ENCODE measurements around the gene NR3C2. TPM values are rescaled to one million over a fixed set of nuclear protein-coding genes. Genes with fewer than 3 reads are reported as not detected.
A peak's percentile ranks its signal among the peaks of the same experiment; 100 is the strongest.
"Not testable (repeated sequence)": the region's sequence is repeated elsewhere in the genome, so short reads cannot be mapped to it uniquely, and the experiment has no call there.

The NR3C2 gene
- total and polyA plus RNA-seq, 3 experiments from 2014 or later = 5.7 to 7.3 (median 6.3) TPM

DNA sequence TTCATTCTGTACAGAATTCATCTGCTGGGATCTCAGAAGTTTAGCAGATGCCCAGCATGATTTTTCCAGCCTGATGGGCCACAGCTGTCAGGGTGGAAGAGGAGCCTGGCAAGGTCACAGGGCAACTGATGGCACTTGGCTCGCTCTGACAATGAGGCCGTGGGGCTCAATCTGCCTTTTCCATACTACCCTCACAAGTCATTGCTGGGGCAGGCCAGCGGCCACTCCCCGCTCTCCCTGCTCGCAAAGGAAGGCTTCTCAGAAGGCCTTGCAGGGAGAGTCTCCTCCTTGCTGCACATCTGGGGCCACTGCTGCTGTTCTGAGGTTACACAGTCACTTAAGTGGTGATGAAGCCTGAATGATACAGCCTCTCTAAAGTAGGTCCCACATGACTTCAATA is 349.1 kb downstream of the NR3C2 start:
- ChIA-PET CTCF (no interaction called here), POLR2A (no interaction called here)
- no peaks in the 10 kb centered on the region for H3K36me3 ChIP-seq (ENCODE audit: insufficient read depth, low read length)
- Mint-ChIP-seq H3K36me3 (peaks cover 1 to 27% (median 3%) of the 10 kb centered on the region in 3 donors), H3K27me3 (peaks cover 0 to 2% of the 10 kb centered on the region in 2 donors), H3K9me3 (no peaks in the 10 kb centered on the region), H3K4me1 (peaks cover 12 to 37% (median 23%) of the 10 kb centered on the region in 3 donors), H3K27ac (no peak overlapping the region), H3K4me3 (no peak overlapping the region)
- H3K9me3 ChIP-seq (ENCODE audit: low read length) = no peaks in the 10 kb centered on the region
- H3K27ac ChIP-seq (ENCODE audit: low read depth, low read length) = no peak overlapping the region
- DNase-seq = no peak
- no peaks in the 10 kb centered on the region for H3K4me1 ChIP-seq (ENCODE audit: insufficient read depth, low read length)
- no peaks in the 10 kb centered on the region for H3K27me3 ChIP-seq (ENCODE audit: insufficient read depth, low read length, poor library complexity, severe bottlenecking)
- H3K4me3 ChIP-seq (ENCODE audit: low read length) = no peak overlapping the region

DNA sequence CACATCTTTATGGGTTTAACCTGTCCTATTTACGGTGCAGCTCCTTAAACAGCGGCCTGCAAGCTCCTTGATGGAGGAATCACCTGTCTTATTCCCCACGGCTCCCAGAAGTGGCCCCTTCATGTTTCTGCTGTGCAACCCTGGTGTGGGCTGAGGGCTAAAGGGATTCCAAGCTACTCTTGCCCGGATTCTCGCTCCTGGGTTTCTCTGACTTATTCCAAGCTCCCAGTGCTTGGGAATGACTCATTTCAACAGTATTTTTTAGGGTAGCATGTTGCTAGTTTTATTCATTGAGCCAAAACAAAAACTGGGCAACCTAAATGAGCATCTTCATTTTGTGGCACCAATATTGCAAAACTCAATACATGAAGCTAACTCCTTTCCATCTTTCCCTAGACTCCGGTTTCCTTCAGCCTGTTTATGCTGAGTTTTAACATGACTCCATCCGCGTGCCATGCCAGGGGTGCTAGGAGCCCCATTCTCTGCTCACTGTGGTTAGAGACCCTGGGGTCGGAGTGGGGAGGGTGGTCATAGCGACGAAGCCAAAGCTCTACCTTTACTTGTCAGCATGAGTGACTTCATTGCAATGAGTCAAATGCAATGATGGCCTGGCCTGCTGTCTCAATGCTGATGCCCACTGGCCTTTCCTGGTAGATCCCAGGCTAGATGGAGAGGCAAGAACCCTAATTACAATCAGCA is 349.7 kb downstream of the NR3C2 start:
- H3K4me1 Mint-ChIP-seq = peaks cover 16 to 40% (median 22%) of the 10 kb centered on the region in 3 donors

DNA sequence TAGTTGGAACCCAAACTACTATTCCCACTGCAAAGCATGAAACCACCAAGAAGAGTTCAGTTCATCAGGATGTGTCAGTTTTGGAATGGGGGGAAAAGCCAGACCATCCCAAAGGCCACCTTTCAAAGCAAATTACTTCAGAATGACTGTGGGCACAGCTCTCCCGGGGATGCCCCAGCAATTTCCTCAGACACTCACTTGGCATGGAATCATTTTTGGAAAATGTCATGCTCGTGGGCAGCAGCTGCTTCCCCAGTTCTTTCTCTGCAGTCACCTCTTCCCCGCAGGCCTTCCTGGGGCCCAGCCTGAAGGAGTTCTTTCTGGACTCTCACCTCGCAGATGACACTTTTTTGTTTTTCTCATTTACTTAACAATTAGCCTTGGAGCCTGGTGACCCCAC is 350.3 kb downstream of the NR3C2 start:
- CTCF ChIA-PET = no interaction called here
- peaks cover 19 to 46% (median 28%) of the 10 kb centered on the region in 3 donors for H3K4me1 Mint-ChIP-seq

More for the DNA sequence above, 349.7 kb downstream of the NR3C2 start:
- no peaks in the 10 kb centered on the region for H3K27me3 ChIP-seq (ENCODE audit: insufficient read depth, low read length, poor library complexity, severe bottlenecking)
- CTCF ChIA-PET = no interaction called here
- H3K27me3 Mint-ChIP-seq = no peaks in the 10 kb centered on the region
- H3K4me1 ChIP-seq (ENCODE audit: insufficient read depth, low read length) = no peaks in the 10 kb centered on the region
- peak overlapping the region in 2 of 8 donors; percentile 56 to 58 for H3K27ac Mint-ChIP-seq
- H3K9me3 ChIP-seq (ENCODE audit: low read length) = no peaks in the 10 kb centered on the region
- peaks cover 1 to 24% (median 2%) of the 10 kb centered on the region in 3 donors for H3K36me3 Mint-ChIP-seq
- H3K36me3 ChIP-seq (ENCODE audit: insufficient read depth, low read length) = no peaks in the 10 kb centered on the region
- H3K4me3 ChIP-seq (ENCODE audit: low read length) = no peak overlapping the region
- no peak overlapping the region for H3K27ac ChIP-seq (ENCODE audit: low read depth, low read length)
- H3K9me3 Mint-ChIP-seq = no peaks in the 10 kb centered on the region
- POLR2A ChIA-PET = no interaction called here
- no peak overlapping the region for H3K4me3 Mint-ChIP-seq
- DNase-seq = no peak

DNA sequence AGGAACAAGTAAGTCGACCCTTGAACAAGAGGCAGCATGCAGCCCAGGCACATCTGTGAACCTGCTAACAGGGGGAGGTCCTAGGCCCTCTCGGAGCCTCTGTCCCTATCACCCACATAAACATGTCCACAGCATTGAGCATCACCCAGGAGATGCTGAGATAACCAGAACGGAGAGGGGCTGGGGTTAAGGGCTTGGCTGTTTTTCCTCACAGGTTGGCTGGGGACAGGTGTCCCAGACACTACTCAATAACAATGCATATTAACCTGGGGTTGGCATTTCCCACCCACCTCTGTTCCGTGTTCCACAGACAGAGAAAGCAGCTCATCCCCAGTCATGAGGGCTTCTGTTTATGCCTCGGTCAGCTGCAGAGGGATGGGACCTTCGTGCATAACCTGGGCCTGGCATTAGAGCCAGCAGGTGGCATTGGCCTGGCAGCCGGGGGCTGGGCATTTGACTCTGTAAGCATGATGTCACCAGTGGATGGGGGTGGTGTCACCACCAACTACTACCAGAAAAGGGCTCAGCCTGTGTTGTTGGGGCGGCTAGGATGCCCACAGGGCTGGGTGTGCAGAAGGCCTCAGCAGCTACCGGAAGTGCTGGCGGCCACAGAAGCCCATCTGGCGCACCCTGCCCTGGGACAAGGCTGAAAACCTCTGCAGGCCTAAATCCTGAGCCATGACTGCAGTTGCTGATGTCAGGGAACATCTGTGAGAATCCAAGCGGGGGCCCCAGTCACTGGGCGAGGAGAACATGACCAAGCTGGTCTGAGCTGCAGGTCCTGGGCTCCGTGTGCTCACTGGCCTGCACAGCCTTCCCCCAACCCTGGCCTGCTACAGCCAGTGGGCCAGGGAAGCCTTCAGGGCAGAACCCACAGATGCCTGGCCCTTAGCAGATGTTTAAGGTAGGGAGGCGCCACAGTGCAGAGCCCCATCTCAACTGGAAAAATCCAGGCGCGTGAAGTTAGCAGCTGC is 351.4 kb downstream of the NR3C2 start:
- H3K27ac Mint-ChIP-seq = peak overlapping the region in 4 of 8 donors; percentile 2 to 93 (median 62)
- no peak overlapping the region for H3K4me3 Mint-ChIP-seq

More for the DNA sequence above, 350.3 kb downstream of the NR3C2 start:
- Mint-ChIP-seq H3K27ac (peak overlapping the region in 4 of 8 donors; percentile 17 to 79 (median 42)), H3K9me3 (no peaks in the 10 kb centered on the region), H3K36me3 (peaks cover 1 to 24% (median 7%) of the 10 kb centered on the region in 3 donors), H3K4me3 (no peak overlapping the region), H3K27me3 (no peaks in the 10 kb centered on the region)
- H3K27ac ChIP-seq (ENCODE audit: low read depth, low read length) = no peak overlapping the region
- no peak for DNase-seq
- no peaks in the 10 kb centered on the region for H3K36me3 ChIP-seq (ENCODE audit: insufficient read depth, low read length)
- no peaks in the 10 kb centered on the region for H3K27me3 ChIP-seq (ENCODE audit: insufficient read depth, low read length, poor library complexity, severe bottlenecking)
- POLR2A ChIA-PET = no interaction called here
- H3K4me1 ChIP-seq (ENCODE audit: insufficient read depth, low read length) = no peaks in the 10 kb centered on the region
- H3K9me3 ChIP-seq (ENCODE audit: low read length) = no peaks in the 10 kb centered on the region
- no peak overlapping the region for H3K4me3 ChIP-seq (ENCODE audit: low read length)

DNA sequence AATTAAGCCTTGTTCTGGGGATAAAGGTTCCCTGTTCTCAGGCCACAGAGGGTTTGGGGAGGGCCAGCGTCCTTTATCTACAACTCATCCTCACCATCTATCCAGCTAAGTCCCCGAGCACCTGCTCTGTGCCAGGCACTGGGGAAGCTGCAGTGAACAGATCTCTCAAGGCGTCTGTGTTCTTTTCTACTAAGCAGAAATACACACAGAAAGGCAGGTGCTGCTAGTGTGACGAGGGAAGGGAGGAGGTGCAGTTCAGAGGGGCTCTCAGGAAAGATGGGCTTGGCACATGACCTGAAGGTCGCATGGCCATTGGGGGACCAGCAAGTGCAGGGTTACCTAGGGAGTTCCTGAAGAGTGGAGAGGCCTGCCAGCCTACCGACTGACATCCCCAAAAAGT is 352.2 kb downstream of the NR3C2 start:
- Mint-ChIP-seq H3K36me3 (peaks cover 0 to 23% (median 12%) of the 10 kb centered on the region in 3 donors), H3K4me1 (peaks cover 32 to 60% (median 36%) of the 10 kb centered on the region in 3 donors), H3K27ac (peak overlapping the region in 5 of 8 donors; percentile 17 to 64 (median 46)), H3K9me3 (peaks cover 0 to 3% (median 0%) of the 10 kb centered on the region in 5 donors), H3K4me3 (no peak overlapping the region), H3K27me3 (no peaks in the 10 kb centered on the region)
- H3K27me3 ChIP-seq (ENCODE audit: insufficient read depth, low read length, poor library complexity, severe bottlenecking) = no peaks in the 10 kb centered on the region
- no peaks in the 10 kb centered on the region for H3K36me3 ChIP-seq (ENCODE audit: insufficient read depth, low read length)
- no peaks in the 10 kb centered on the region for H3K4me1 ChIP-seq (ENCODE audit: insufficient read depth, low read length)
- POLR2A ChIA-PET = no interaction called here
- CTCF ChIA-PET = interaction anchor here (1.5 kb wide), 1 partner anchor 35 kb away, joined by 3 read pairs; no protein-coding TSS in a partner anchor
- H3K27ac ChIP-seq (ENCODE audit: low read depth, low read length) = no peak overlapping the region
- no peaks in the 10 kb centered on the region for H3K9me3 ChIP-seq (ENCODE audit: low read length)
- no peak for DNase-seq
- H3K4me3 ChIP-seq (ENCODE audit: low read length) = no peak overlapping the region

More for the DNA sequence above, 351.4 kb downstream of the NR3C2 start:
- ChIA-PET CTCF (interaction anchor here (1.5 kb wide), 1 partner anchor 36 kb away, joined by 3 read pairs; no protein-coding TSS in a partner anchor), POLR2A (no interaction called here)
- H3K4me1 ChIP-seq (ENCODE audit: insufficient read depth, low read length) = no peaks in the 10 kb centered on the region
- peaks cover 25 to 53% (median 28%) of the 10 kb centered on the region in 3 donors for H3K4me1 Mint-ChIP-seq
- DNase-seq = no peak
- H3K4me3 ChIP-seq (ENCODE audit: low read length) = no peak overlapping the region
- H3K27me3 Mint-ChIP-seq = no peaks in the 10 kb centered on the region
- peaks cover 0 to 3% (median 0%) of the 10 kb centered on the region in 5 donors for H3K9me3 Mint-ChIP-seq
- H3K36me3 ChIP-seq (ENCODE audit: insufficient read depth, low read length) = no peaks in the 10 kb centered on the region
- H3K9me3 ChIP-seq (ENCODE audit: low read length) = no peaks in the 10 kb centered on the region
- H3K27ac ChIP-seq (ENCODE audit: low read depth, low read length) = no peak overlapping the region
- H3K27me3 ChIP-seq (ENCODE audit: insufficient read depth, low read length, poor library complexity, severe bottlenecking) = no peaks in the 10 kb centered on the region
- H3K36me3 Mint-ChIP-seq = peaks cover 0 to 24% (median 7%) of the 10 kb centered on the region in 3 donors

DNA sequence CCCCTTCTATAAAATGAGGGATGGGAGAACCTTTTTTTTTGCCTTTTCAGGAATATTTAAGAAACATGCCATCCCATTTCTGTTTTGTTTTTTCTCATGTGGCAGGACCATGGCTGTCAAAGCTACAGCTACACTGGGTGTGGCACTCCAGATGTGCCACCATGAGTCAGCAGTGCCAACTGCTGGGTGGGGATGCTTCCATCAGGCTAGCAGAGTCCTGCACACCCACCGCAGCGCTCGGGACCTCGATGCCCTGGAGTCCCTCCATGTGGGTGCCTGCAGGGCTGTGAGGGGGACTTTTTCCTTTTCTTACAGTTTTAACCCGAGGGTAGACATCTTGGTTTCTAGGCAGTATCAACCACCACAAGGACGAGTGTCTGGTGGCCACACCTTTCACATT is 352.6 kb downstream of the NR3C2 start:
- Histone ChIP-seq H3K4me1 (ENCODE audit: insufficient read depth, low read length) (no peaks in the 10 kb centered on the region), H3K9me3 (ENCODE audit: low read length) (no peaks in the 10 kb centered on the region), H3K36me3 (ENCODE audit: insufficient read depth, low read length) (no peaks in the 10 kb centered on the region), H3K27ac (ENCODE audit: low read depth, low read length) (no peak overlapping the region), H3K4me3 (ENCODE audit: low read length) (no peak overlapping the region), H3K27me3 (ENCODE audit: insufficient read depth, low read length, poor library complexity, severe bottlenecking) (no peaks in the 10 kb centered on the region)
- no peak for DNase-seq
- CTCF ChIA-PET = no interaction called here
- Mint-ChIP-seq H3K4me1 (peaks cover 33 to 64% (median 40%) of the 10 kb centered on the region in 3 donors), H3K27me3 (no peaks in the 10 kb centered on the region), H3K36me3 (peaks cover 0 to 23% (median 16%) of the 10 kb centered on the region in 3 donors), H3K9me3 (peaks cover 0 to 3% (median 0%) of the 10 kb centered on the region in 5 donors), H3K27ac (peak overlapping the region in 2 of 8 donors; percentile 47 to 54), H3K4me3 (no peak overlapping the region)
- POLR2A ChIA-PET = no interaction called here

DNA sequence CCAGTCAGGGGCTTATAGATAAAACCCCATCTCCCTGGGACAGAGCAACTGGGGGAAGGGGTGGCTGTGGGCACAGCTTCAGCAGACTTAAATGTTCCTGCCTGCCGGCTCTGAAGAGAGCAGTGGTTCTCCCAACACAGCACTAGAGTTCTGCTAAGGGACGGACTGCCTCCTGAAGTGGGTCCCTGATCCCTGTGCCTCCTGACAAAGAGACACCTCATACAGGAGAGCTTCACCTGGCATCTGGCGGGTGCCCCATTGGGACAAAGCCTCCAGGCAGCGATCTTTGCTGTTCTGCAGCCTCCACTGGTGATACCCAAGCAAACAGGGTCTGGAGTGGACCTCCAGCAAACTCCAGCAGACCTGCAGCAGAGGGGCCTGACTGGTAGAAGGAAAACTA is 359.1 kb downstream of the NR3C2 start:
- H3K4me1 ChIP-seq (ENCODE audit: insufficient read depth, low read length); H3K36me3 ChIP-seq (ENCODE audit: insufficient read depth, low read length); CTCF ChIA-PET; H3K27me3 ChIP-seq (ENCODE audit: insufficient read depth, low read length, poor library complexity, severe bottlenecking); H3K9me3 Mint-ChIP-seq; H3K4me3 Mint-ChIP-seq; DNase-seq; H3K9me3 ChIP-seq (ENCODE audit: low read length); H3K4me3 ChIP-seq (ENCODE audit: low read length); H3K27me3 Mint-ChIP-seq; H3K27ac ChIP-seq (ENCODE audit: low read depth, low read length): not testable (repeated sequence)
- peaks cover 33 to 46% (median 37%) of the 10 kb centered on the region in 3 donors for H3K4me1 Mint-ChIP-seq
- peaks cover 10 to 50% (median 50%) of the 10 kb centered on the region in 3 donors for H3K36me3 Mint-ChIP-seq
- POLR2A ChIA-PET = interaction anchor here (0.6 kb wide), 1 partner anchor 11 kb away, joined by 3 read pairs; no protein-coding TSS in a partner anchor
- peak overlapping the region in 1 of 8 donors; percentile 47 for H3K27ac Mint-ChIP-seq

All from CD8-positive, alpha-beta memory T cell (primary cell).